Medulla oblongata (tissue), 1 donor: ENCODE measurements around the gene P2RX6.
A peak's percentile ranks its signal among the peaks of the same experiment; 100 is the strongest.
"Not testable (repeated sequence)": the region's sequence is repeated elsewhere in the genome, so short reads cannot be mapped to it uniquely, and the experiment has no call there.

Experiments used
- DNase-seq: peaks from one replicate; pipeline ENCODE4 v3.0.0-alpha.2; 2015; ENCODE audit errors: extremely low spot score

P2RX6 gene

DNA sequence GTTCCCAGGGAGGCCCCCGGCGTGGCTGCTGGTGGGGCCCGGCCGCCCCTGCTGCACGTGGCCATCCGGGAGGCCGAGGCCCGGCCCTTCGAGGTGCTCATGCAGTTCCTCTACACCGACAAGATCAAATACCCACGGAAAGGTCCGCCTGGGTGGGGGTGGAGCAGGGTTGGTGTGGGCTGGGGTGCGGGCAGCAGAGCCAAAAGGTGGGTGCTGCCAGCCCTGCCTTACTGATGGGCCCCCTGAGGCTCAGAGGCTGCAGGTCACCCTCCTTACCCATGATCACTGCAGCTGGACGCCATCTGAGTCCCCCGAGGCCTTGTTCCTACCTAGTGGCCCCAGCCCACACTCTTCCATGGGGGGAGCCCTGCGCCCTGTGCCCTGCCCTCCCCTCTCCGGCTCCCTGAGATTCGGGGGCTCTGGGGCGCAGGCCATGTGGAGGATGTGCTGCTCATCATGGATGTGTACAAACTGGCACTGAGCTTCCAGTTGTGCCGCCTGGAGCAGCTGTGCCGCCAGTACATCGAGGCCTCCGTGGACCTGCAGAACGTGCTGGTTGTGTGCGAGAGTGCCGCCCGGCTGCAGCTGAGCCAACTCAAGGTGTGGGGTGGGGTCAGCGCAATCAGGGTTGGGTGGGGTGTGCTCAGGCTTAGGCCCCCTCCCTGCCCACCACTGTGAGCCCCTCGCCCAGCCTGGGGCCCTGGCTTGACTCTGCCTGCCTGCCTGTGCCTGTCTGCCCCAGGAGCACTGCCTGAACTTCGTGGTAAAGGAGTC lies 20.6 kb upstream of the P2RX6 start:
- DNase-seq = no peak

DNA sequence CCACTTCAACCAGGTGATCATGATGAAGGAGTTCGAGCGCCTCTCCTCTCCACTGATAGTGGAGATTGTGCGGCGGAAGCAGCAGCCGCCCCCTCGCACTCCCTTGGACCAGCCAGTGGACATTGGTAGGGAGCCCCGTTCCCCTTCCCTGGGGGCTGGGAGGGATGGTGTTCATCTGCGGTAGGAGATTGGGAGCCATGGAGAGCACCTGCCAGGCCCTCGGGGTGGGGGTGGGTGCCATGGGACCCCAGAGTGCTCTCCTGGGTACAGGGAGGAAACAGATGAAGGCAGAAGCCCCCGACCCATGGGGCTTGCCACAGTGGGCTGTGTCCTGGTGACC lies 20.1 kb upstream of the P2RX6 start:
- no peak for DNase-seq

DNA sequence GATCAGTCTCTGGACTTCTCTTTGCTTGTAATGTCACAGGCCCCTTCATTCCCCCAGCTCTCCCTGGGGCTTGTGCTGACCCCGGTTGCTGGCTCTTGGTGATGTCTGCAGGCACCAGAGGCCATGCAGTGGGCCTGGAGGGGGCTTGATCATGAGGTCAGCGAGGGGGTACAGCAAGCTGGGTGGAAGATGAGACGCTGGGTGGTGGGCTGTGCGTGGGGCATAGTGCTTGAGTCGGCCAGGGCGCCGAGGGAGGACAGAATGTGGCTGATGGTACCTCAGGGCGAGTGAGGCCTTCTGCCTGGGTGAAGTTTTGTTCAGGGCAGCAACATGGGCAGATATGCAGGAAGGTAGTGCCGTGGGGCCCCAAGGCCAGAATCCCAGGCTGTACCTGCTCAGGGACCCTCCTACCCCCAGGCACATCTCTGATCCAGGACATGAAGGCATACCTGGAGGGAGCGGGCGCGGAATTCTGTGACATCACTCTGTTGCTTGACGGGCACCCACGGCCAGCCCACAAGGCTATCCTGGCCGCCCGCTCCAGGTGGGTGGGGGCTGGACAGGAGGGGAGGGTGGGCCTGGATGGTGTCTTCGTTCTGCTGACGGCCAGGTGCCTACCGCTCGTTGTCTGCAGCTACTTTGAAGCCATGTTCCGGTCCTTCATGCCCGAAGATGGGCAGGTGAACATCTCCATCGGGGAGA lies 19.5 kb upstream of the P2RX6 start:
- no peak for DNase-seq

DNA sequence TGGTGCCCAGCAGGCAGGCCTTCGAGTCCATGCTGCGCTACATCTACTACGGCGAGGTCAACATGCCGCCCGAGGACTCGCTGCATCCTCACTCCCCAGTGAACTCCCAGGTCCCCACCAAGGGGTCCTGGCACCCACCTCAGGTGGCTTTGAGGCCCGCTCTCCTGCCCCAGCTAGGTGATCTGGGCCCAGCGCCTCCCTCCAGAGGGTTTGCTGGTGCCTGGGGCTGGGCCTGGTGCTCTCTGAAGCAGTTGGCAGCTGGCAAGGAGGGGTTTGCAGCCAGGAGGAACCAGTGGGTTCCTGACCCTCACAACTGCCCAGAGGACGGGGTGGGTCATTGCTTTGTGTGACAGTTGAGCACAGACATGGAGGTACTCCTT lies 18.9 kb upstream of the P2RX6 start:
- no peak for DNase-seq

DNA sequence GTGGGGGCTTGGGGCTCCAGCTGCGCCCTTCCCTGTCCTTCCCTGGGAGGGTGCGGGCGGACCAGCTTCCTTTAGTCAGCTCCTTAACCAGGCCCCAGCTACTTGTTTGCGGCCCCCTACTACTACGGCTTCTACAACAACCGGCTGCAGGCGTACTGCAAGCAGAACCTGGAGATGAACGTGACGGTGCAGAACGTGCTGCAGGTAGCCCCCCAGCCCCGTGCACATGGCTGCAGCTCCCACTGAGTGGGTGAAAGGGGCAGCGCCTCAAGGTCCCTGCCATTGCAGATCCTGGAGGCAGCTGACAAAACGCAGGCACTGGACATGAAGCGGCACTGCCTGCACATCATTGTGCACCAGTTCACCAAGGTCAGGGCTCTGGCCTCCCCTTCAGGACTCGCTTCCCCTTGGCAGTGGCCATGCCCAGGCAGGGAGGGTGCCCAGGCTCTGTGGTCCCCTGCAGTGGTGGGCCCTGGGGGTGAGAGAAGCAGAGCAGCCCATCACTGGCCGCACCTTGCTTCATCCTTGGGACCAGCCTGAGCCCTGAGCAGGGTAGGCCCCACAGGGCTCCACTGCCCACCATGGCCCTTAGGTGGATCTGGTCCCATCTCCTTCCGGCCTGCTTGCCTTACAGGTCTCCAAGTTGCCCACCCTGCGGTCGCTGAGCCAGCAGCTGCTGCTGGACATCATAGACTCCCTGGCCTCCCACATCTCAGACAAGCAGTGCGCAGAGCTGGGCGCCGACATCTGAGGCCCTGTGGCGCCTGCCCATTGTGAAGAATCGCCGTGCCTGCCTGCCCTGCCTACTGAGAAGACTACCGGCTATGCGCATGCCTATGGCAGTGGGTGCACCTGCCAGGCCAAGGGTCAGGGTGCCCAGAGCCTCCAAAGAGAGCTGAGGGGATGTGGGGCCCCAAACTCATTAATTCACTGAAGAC lies 18.1 kb upstream of the P2RX6 start:
- DNase-seq = no peak

DNA sequence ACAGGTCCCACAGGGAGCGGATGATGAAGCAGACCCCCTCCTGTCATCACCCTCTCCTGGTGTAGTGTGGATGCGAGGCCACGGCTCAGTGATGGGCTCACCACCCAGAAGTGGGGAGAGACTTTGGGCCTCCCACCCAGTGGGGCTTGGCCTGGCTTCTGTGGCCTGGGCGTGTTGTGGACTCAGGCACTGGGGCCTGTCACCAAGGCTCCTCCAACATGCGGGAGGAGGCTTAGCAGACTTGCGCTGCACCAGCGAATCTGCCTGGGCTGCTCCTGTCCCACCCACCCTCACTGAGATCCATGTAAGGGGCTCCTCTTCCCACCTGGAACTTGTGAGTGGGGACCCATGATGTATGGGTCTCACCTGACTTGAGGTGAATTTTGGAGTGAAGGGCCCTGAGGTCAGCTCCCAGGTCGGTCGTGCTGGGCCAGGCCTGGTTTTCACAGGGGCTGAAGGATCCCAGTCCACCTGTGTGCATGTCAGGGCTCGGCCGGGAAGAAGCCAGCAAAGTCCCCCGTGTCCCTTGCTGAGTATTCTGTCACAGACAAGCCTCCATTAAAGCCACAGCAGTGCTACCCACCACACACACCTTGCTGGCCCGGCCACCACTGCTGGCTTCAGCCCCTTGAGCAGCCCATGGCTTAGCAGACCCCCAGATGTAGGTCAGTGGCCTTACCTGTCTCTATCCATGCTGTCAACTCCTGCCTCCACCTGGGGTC lies 17.3 kb upstream of the P2RX6 start:
- DNase-seq = no peak

DNA sequence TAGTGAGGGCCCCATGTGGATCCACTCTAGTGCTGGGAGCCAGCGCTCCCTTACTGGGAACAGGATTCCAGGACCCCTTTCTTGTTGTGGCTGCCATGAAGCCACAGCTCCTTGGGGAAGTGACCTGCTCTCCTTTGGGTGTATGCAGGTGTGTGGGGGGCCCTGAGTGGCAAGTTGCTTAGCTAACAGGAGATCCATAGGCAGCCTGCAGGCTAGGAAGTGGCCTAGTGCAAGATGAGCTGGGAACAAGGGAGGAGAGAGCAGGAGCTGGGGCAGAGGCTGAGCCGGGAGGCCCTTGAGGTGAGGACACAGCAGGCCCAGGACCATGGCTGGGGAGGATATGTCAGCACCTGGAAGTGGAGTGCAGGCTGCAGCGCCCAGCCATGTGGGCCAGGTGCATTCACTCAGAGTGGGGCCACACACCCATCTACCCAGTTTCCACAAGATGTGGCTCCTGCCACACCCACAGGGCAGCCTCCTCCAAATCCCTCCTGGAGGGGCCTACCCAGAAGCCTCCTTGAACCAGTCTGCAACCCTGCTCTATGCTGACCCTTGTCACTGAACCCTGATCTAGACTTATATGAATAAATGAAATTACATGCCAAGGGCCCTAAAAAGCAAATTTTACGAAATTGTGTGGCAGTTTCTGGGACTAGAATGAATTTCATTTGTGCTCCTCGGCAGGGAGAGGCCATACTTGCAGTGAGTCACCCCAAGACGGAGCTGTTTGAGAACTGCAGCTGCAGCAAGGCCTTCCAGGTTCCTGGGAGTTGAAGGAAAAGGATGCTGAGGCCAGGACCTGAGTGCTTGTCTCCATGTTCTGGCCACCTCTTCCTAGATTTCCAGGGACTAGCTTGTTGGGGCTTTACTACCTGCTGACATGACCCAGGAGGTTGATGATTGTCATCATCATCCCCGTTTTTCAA lies 16.3 kb upstream of the P2RX6 start:
- DNase-seq = no peak

DNA sequence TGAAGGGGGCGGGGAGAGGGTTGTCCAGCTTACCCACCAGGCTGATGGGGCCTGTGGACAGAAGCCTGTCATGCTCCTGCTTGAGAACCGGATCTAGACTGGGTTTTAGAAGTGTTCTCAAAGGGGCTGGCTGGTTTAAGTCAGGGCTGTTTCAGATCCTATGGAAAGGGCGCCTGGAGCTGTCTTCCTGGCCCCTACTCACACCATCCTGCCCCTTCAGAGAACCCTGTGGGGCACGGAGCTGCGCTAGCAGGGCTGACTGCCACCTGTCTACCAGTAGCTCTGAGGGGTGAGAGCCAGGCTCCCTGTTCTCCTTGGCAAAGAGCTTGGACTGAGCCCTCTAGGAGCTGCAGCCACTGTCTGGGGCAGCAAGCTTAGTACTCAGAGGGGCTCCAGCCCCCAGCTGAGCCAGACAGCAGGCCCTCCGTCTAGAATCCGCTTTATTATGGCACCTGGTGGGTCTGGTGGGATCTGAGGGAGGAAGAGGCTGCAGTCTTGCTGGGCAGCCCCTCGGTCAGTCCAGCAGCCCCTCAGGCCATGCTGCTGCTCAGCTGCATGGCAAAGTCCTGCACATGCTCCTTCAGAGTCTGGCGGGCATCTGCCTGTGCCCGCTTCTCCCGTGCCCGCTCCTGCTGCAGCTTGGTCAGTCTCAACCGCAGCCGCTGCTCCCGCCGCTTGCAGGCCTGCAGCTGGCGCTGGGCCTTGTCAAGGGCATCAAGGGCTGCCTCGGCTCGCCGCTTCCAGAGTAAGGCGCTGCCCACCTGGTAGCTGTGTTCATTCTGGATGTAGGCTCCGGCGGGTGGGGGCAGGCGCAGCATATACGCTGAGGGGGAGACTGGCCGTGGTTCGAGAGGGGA lies 15.4 kb upstream of the P2RX6 start:
- no peak for DNase-seq

DNA sequence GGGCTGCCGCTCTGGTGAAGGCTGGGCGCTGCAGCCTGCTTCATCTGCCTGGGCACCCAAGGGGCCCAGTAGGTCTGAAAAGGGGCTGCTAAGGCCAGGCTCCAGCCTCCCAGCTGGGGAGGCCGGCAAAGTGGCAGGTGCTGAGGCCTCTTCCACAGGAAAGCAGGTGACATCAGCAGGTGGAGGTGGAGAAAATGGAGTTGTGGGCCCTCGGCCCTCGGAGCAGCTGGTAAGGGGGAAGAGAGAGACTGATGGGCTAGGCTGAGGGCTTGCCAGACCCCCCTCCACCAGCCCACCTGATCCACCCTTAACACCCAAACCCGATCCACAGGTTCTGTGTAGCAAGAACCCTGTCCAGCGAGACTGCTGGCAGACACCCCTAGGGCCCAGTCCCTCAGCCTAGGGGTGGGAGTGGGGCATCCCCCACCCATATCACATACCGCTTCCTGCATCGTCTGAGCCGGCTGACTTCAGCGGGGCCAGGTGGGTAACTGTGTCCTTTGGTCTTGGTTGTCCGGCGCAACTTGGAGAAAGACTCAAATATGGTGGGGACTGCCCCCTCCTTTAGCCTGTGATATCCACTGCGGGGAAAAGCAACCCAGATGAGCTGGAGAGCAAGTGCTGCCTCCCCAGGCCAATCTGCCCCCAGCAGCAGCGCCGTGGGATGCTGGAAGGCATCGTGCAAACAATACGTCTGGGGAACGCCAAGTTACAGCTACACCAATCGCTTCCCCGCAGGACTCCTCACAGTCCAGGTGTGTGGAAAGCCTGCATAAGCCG lies 14.6 kb upstream of the P2RX6 start:
- DNase-seq = no peak

DNA sequence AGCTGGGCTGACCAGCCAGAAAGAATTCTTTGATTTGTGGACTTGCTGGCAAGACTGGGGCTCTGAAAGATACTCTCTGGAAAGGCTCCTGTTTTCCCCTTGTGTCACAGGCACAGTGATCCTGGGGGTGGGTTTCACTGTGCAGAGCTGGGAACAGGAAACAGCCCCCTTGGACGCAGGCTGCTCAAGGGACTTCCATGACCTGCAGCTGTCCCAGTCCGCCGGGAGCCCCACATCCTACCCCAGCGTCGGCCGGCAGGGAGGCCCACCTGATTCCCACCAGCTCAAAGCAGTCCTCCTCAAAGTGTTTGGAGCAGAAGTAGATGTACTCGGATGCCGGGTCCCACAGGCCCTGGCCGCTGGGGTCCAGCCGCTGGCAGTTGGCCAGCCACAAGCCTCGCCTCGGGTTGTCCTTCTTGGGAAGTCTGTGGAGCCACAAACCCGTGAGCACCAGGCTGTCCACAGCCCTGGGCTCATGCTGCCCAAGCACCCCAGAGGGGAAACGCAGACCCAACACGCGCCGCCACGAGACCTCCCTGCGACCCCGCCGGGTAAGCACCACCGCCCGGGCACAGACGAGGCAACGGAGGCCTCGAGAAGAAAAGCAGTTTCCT lies 13.9 kb upstream of the P2RX6 start:
- no peak for DNase-seq

DNA sequence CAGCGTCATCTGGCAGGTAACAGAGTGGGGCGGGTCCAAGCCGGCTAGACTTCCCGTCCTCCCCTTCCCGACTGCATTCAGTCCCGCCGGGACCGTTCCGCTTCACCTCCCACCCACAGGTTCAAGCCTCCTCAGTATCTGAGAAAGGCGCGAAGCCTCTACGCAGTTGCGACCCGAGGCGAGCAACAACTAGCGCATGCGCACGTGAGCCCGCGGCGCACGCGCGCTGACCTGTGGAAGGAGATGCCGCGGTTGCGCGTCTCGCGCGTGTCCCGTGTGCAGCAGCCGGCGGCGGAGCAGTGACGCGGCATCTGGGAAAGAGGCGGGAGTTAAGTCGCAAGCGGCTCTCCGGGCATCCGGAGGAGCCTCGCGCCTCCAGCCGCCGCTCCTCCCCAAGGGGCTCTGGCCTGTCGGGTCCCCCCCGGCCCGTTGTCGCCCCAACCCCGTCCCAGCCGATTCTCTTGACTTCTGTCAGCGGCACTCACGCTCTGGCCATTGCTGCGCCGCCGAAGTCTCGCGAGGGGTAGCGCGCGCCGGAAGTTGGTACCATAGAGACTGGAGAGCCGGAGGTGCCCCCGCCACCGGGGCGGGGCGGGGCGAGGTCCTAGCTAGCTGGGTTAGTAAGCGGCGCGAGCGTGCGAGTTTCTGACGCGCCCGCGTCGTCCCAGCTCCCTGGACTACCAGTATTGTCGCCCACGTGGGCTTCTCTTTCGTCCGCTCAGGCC lies 13.2 kb upstream of the P2RX6 start, which contains the start of gene THAP7:
Gene THAP7 (minus strand): TSS at position 518 of the 725 bp plus-strand sequence. CDS start 207 bp downstream, at position 311.
- DNase-seq = peak; percentile 96

DNA sequence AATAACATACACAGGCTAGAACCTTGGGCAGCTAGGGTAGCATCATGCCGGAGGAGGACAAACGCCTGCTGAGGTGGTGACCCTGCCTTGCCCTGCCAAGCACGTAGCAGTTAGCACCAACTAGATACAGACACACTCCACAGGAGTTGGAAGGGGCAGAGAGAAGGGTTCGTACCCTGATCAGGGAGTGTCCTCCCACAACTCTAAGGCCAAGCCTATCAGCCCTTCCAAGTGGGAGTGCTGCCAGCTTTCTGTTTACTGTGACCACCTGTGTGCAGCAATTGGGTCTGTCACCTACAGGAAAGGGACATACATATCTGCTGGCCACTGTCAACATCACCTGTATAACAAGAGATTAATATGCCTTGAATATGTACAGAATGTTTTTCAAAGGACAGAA lies 11.2 kb upstream of the P2RX6 start:
- no peak for DNase-seq

DNA sequence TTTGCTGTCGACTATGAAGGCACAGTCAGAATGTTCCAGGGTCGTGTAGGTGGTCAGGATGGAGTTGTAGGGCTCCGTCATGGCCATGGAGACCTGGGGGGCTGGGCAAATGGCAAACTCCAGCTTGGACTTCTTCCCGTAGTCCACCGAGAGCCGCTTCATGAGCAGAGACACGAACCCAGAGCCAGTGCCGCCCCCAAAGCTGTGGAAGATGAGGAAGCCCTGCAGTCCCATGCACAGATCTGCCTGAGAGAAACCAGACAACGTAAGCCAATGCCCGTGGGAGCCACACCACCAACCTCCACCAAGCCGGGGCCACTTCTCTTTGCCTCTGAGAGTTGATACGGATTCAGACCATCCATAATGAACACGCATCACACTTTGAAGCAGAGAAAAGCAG lies 5.8 kb upstream of the P2RX6 start:
- not testable (repeated sequence) for DNase-seq

DNA sequence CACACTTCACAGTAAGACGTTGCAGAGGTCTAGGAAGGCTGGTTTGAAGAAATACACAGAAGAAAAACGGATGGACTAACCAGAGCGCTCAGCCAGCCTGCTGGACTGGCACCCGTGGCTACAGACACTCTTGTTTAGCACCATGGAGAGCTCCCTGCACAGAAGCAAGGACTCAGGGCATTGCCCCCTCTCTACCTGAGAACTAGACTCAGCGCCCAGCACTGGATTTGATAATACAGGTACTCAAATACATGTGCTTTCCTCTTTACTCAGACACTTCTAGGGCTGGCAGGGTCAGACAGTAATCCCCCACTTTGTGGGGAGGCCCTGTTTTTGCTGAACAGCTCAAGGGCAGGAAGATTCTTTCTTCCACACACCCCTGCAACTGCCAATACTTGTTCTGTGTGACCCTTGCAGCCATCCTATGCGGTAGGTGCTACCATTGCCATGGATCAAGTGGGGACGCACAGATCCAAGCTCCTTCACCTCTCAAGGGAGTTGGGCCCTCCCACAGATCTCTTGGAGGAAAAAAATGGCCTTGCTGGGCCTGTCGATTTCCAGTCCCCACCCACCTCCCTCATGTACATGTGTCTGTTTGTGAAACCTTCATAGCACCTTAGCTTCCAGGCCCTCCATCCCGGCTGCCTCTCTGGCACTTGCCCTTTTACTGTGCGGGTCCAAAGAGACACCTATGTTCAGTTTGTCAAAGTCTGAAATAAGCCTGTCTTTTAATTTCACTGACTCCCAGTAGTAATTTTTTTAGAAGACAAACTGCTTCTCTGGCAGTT lies 5.1 kb upstream of the P2RX6 start:
- DNase-seq = no peak

DNA sequence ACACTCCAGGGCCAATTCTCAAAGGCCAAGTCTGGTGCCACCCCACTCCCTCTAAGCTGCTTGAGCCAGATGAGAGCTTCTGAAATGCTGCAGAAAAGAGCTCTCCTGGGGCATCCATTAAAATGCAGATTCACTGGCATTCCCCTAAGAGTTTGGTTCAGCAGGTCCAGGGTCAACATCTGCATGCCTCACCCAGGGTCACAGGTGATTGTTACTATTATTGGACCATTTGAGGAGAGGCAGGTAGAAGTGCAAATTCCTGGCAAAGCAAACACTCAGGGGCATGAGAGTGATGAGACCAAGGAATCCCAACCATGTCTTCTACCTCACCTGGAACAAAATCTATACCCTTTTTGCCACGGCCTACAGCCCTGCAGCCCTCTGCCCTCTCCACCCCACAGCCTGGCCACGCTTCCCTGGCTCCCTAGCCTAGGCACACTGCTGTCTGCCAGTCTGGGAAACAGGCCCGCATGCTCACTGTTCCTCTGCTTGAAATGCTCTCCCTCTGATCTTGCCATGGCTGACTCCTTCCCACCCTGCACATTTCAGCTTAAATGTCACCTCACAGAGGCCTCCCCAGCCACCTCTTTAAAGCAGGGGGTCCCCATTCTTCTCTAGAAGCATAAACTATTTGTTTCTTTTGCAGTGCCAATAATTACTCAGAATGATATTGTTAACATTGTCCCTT lies 4.4 kb upstream of the P2RX6 start:
- no peak for DNase-seq
